AG08396 (cell line): Measurements from ENCODE around the gene NOTCH2.
"Not testable (repeated sequence)": the region's sequence is repeated elsewhere in the genome, so short reads cannot be mapped to it uniquely, and the experiment has no call there.

Source experiments
- DNase-seq: peaks from one replicate; pipeline ENCODE4 v3.0.0; 2012; ENCODE audit warnings: low spot score, mixed read lengths

Gene NOTCH2

DNA sequence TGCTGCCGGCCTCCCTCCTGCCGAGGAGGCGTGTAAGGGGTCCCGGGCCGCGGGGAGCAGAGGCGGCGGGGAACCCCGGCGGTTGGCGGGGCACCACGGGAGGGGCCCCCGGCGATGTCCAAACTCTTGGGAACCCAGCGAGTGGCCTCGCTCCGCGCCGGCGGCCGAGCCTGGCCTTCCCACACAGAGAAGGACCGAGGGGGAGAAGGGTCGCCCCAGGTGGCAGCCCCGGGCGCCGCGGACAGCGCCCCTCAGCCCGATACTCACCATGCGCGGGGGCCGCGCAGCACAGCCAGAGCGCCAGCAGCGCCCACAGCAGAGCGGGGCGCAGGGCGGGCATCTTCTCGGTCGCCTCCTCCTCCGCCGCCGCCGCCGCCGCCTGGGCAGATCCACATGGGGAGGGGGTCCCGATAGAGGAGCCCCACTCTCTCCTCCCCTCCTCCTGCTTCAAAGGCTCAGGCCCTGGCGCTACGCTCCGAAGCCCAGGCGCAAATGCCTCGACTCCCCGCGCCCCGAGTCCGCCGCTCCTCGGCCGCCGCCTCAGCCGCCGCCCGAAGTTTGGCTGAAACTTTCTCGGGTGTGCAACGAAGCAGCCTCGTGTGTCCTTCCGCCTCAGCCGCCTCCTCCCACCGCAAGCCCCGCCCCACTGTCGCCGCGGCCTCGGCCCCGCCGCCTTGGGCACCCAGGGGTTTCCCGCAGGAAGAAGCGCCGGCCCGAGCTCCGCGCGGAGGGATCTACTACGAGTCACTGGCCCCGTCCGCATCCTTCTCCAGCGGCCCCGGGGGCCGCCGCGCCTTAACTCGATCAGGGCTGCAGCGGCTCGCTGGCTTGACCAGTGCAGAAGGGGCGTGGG, at the start of gene NOTCH2:
Gene NOTCH2, minus strand, starts transcription at position 596 of the 853 bp plus-strand sequence. Its CDS starts 256 bp downstream, at position 340.
- DNase-seq: not testable (repeated sequence)

- peak; percentile 1 for DNase-seq
Measured at GRCh38 chr1:120117371-120118177, 48.1 kb upstream of the NOTCH2 start.

GRCh38 chr1:120116094-120116493, 46.6 kb upstream of the NOTCH2 start:
- not testable (repeated sequence) for DNase-seq

- DNase-seq: not testable (repeated sequence)
Measured at GRCh38 chr1:120113134-120113533, 43.7 kb upstream of the NOTCH2 start.

GRCh38 chr1:120112212-120112611, 42.8 kb upstream of the NOTCH2 start:
- not testable (repeated sequence) for DNase-seq

DNA sequence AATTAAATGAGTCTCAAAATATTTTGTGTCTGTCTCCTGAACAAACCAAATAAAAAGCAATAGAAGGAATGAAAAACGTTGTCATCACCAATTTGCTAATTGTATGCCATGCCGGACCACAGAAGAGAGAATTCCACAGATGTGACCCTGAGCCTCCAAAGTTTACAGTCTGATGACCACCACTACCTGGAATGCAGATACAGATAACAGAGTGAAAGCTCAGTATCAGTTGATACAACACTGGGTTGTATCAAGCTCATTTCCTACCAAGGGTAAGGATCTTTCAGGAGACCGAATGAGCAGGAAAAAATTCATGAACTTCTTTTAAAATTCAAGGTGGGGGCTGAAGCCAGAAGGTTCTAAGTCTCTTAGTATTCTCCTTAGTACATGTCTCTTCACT, 42.3 kb upstream of the NOTCH2 start:
- not testable (repeated sequence) for DNase-seq

- not testable (repeated sequence) for DNase-seq
Measured at GRCh38 chr1:120111008-120111407, 41.5 kb upstream of the NOTCH2 start.

DNA sequence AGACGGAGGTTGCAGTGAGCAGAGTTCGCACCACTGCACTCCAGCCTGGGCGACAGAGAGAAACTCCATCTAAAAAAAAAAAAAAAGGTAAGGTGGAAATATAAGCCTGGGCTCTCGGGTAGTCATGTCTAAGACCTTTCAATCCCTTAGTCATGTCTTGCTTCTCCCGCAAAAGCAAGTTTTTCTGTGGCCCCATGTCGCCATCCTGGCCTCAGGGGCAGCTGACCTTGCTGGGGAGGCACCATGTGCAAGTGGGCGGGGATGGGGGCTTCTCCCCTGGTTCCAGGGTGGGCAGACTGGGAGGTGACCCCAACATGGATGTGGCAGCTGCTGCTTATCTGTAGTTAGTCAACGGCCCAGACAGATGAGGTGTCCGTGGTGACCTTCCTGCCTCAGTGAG, 40.2 kb upstream of the NOTCH2 start:
- DNase-seq: not testable (repeated sequence)

DNA sequence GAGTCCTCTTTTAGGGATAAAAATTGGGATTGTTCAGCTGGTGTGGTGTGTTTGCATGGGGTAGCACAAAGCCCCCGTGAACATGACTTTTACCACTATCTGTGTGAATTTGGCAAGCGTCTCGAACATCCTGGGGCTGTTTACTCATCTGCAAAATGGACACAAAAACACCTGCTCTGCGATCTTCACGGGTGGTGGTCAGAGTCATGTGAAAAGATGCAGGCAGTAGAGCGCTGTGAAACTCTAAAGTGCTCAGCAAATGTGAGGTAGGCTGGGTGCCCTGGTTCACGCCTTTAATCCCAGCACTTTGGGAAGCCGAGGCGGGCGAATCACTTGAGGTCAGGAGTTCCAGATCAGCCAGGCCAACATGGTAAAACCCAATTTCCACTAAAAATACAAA, 39.7 kb upstream of the NOTCH2 start:
- not testable (repeated sequence) for DNase-seq

GRCh38 chr1:120105288-120105687, 35.8 kb upstream of the NOTCH2 start:
- not testable (repeated sequence) for DNase-seq

- not testable (repeated sequence) for DNase-seq
Measured at GRCh38 chr1:120103768-120104167, 34.3 kb upstream of the NOTCH2 start.

DNA sequence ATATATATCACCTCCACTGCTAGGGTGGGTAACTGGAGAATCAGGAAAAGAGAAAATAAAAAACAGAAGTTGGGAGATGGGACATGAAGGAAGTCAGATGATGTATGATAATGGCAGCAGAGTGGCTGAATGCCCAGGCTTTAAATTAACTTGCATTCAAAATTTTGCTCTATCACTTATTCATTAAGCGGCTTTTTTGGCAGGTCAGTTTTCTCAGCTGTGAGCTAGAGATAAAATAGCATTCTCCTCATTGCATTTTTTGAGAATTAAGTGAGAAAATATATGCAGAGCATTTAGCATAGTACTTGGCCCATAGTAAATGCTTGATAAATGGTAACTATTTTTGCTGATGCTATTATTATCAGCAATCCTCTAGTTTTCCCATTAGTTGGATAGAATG, 32.1 kb upstream of the NOTCH2 start:
- not testable (repeated sequence) for DNase-seq

- DNase-seq: not testable (repeated sequence)
Measured at GRCh38 chr1:120100590-120100989, 31.1 kb upstream of the NOTCH2 start.

DNA sequence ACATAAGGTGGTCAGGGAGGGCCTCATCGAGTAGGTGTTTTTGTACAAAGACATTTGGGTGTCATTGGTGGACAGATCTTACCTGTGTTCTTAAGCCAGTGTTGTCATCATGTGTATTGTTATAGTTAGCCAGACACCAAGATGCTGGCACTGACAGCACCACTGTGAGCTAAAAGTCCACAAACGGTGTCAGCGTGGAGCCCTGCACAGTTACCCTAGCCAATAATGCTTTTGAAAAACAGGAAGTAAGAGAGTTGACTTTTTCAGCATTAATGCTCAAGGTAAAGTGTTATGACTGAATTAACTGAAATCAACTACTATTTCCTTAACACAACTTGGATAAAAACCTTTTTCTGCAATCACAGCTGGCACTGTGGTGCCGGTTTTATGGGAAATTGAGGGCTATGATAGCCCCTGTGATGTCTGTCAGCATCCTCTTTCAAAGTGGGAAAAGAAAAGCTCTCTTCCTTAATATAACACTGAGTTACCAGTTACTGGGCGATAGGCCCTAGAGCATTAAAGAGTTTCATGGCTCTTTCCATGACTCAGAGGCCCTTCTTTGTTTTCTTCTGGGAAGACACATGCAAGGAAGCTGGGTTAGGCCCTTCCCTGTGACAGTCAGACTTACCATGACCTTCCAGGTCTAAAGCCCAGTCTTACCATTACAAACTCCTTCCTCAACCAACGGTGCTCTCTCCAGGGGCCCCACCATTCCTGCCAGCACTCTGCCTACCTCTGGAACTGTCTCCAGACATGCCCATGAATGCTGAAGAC, 29.7 kb upstream of the NOTCH2 start:
- not testable (repeated sequence) for DNase-seq

GRCh38 chr1:120096981-120097545, 27.6 kb upstream of the NOTCH2 start:
- not testable (repeated sequence) for DNase-seq

GRCh38 chr1:120093548-120094181, 24.2 kb upstream of the NOTCH2 start:
- not testable (repeated sequence) for DNase-seq

DNA sequence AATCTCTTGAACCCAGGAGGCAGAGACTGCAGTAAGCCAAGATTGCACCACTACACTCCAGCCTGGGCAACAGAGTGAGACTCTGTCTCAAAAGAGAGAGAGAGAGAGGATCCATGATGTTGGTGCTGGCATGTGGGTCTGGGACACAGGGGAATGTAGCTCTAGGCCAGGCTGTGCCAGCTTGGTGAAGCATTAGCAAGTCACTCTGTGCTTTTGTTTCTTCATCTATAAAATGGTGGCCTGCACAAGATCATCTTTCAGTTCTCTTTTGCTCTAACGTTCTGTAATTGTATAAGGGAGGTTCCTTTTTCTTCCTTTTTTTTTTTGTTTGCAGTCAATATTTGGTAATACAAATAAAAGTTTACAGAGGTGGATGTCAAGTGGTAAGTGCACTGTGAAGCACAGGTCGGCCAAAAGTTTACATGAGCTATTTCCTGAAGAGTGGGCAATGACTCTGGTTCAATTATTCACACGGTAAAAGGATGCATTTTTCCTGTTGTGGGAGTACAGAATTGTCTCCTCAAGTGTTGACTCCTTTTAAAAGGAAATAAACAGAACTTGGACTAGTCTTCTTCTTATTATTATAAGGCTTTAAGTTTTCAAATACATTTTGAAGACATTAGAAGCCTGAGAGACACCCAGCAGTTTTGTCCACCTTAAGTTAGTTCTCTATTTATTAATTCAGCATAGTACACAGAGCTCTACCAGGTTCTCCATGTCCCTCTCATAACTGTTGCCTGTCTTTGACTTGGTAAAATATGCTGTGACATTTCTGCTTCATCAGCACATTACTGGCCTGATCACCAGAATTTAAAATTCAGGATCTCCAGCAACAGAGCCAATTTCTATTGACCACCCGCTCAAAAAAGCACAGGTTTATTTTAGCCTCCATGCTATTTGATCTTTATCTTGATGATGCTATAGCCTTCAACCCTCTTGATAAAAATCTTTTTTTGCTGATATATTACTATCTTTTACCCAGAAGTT, 23.1 kb upstream of the NOTCH2 start:
- DNase-seq: not testable (repeated sequence)

DNA sequence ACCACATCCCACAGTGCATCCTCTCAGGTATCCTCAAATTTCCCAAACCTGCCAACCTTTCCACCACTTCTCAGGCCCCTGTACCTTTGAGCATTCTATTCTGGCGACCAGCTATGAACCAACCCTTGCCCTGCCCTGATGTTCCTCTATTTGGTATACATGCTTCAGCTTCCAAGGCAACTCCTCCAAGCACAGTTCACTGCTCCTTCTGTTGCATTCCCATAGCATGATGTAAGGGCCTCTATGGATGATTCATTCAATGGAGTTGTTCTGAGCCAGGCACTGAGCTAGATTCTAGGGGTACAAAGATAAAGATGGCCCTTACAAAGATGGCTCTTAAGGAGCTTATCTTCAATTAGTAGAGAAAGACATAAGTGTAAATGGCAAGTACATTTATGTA, 21.4 kb upstream of the NOTCH2 start:
- not testable (repeated sequence) for DNase-seq

DNA sequence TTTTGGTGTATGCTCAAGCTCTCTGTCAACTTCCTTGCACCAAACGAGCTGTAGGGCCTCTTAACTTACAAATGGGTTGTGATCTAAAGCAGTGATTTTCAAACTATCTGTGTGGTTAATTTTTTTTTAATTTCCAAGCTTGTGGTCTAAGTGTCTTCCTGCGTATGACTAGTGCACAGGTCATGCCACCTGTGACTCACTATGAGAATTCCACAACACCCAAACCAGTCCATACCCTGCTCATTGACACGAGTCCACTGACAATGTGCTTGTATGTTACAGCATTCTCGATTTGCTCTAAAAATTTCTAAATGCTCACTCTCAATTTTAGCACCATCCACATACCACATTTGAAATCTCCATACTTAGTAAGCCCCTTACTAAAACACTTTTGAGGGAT, 18.5 kb upstream of the NOTCH2 start:
- not testable (repeated sequence) for DNase-seq

GRCh38 chr1:120069920-120070214, 405 bp upstream of the NOTCH2 start:
- not testable (repeated sequence) for DNase-seq
